ENCODE results near the gene RPL7A.
"Not testable (repeated sequence)": the region's sequence is repeated elsewhere in the genome, so short reads cannot be mapped to it uniquely, and the experiment has no call there.

RPL7A gene

GRCh38 chr9:133347985-133348717 is at the start of gene RPL7A, which contains the start of gene MED22:
RPL7A (plus strand) TSS chr9:133348218; CDS start chr9:133348244, 26 bp downstream.
MED22 (minus strand) TSS chr9:133348131; CDS start chr9:133346662, 1,469 bp downstream.
- peak within 1 kb of the TSS; percentile 75 to 99 (median 99) for H3K9ac ChIP-seq (ENCODE audit: low read length in 5 of 5)
- no peaks in the 10 kb centered on the region for H3K27me3 ChIP-seq (ENCODE audit: control insufficient read depth in 5 of 5, insufficient read depth in 4 of 5, low read length in 5 of 5)
- H3K36me3 ChIP-seq (ENCODE audit: control insufficient read depth in 5 of 5, insufficient read depth in 5 of 5, low read length in 5 of 5): peaks cover 5 to 72% (median 64%) of the 10 kb centered on the region in 5 donors
- peak within 1 kb of the TSS; percentile 84 to 99 (median 95) for H3K4me3 ChIP-seq (ENCODE audit: low read depth in 1 of 5, low read length in 5 of 5)
- peak within 1 kb of the TSS; percentile 92 for H3K27ac ChIP-seq (ENCODE audit: low read depth, low read length)
- H3K9me3 ChIP-seq (ENCODE audit: control insufficient read depth in 5 of 5, low read length in 5 of 5): peaks cover 0 to 2% (median 0%) of the 10 kb centered on the region in 5 donors
- peaks cover 10 to 42% (median 35%) of the 10 kb centered on the region in 5 donors for H3K4me1 ChIP-seq (ENCODE audit: control insufficient read depth in 5 of 5, insufficient read depth in 5 of 5, low read length in 5 of 5)

GRCh38 chr9:133299996-133300395 is 48.0 kb upstream of the RPL7A start:
- peaks cover 0 to 24% (median 12%) of the 10 kb centered on the region in 5 donors for H3K27me3 ChIP-seq (ENCODE audit: control insufficient read depth in 5 of 5, insufficient read depth in 4 of 5, low read length in 5 of 5)
- not testable (repeated sequence) for H3K9ac ChIP-seq (ENCODE audit: low read length in 5 of 5); H3K9me3 ChIP-seq (ENCODE audit: control insufficient read depth in 5 of 5, low read length in 5 of 5); H3K4me3 ChIP-seq (ENCODE audit: low read depth in 1 of 5, low read length in 5 of 5); H3K27ac ChIP-seq (ENCODE audit: low read depth, low read length); H3K4me1 ChIP-seq (ENCODE audit: control insufficient read depth in 5 of 5, insufficient read depth in 5 of 5, low read length in 5 of 5); H3K36me3 ChIP-seq (ENCODE audit: control insufficient read depth in 5 of 5, insufficient read depth in 5 of 5, low read length in 5 of 5)

GRCh38 chr9:133301253-133302230 is 46.5 kb upstream of the RPL7A start:
- H3K36me3 ChIP-seq (ENCODE audit: control insufficient read depth in 5 of 5, insufficient read depth in 5 of 5, low read length in 5 of 5): no peaks in the 10 kb centered on the region
- no peak overlapping the region for H3K9ac ChIP-seq (ENCODE audit: low read length in 5 of 5)
- no peaks in the 10 kb centered on the region for H3K4me1 ChIP-seq (ENCODE audit: control insufficient read depth in 5 of 5, insufficient read depth in 5 of 5, low read length in 5 of 5)
- H3K27me3 ChIP-seq (ENCODE audit: control insufficient read depth in 5 of 5, insufficient read depth in 4 of 5, low read length in 5 of 5): peaks cover 0 to 28% (median 13%) of the 10 kb centered on the region in 5 donors
- no peak overlapping the region for H3K27ac ChIP-seq (ENCODE audit: low read depth, low read length)
- H3K9me3 ChIP-seq (ENCODE audit: control insufficient read depth in 5 of 5, low read length in 5 of 5): no peaks in the 10 kb centered on the region
- H3K4me3 ChIP-seq (ENCODE audit: low read depth in 1 of 5, low read length in 5 of 5): no peak overlapping the region

GRCh38 chr9:133303266-133304157 is 44.5 kb upstream of the RPL7A start:
- no peak overlapping the region for H3K4me3 ChIP-seq (ENCODE audit: low read depth in 1 of 5, low read length in 5 of 5)
- no peaks in the 10 kb centered on the region for H3K9me3 ChIP-seq (ENCODE audit: control insufficient read depth in 5 of 5, low read length in 5 of 5)
- H3K27ac ChIP-seq (ENCODE audit: low read depth, low read length): no peak overlapping the region
- H3K27me3 ChIP-seq (ENCODE audit: control insufficient read depth in 5 of 5, insufficient read depth in 4 of 5, low read length in 5 of 5): peaks cover 0 to 28% (median 19%) of the 10 kb centered on the region in 5 donors
- no peaks in the 10 kb centered on the region for H3K36me3 ChIP-seq (ENCODE audit: control insufficient read depth in 5 of 5, insufficient read depth in 5 of 5, low read length in 5 of 5)
- no peak overlapping the region for H3K9ac ChIP-seq (ENCODE audit: low read length in 5 of 5)
- H3K4me1 ChIP-seq (ENCODE audit: control insufficient read depth in 5 of 5, insufficient read depth in 5 of 5, low read length in 5 of 5): no peaks in the 10 kb centered on the region

- Histone ChIP-seq H3K4me1 (ENCODE audit: control insufficient read depth in 5 of 5, insufficient read depth in 5 of 5, low read length in 5 of 5) (no peaks in the 10 kb centered on the region), H3K9ac (ENCODE audit: low read length in 5 of 5) (no peak overlapping the region), H3K27ac (ENCODE audit: low read depth, low read length) (no peak overlapping the region), H3K27me3 (ENCODE audit: control insufficient read depth in 5 of 5, insufficient read depth in 4 of 5, low read length in 5 of 5) (peaks cover 0 to 28% (median 20%) of the 10 kb centered on the region in 5 donors), H3K36me3 (ENCODE audit: control insufficient read depth in 5 of 5, insufficient read depth in 5 of 5, low read length in 5 of 5) (no peaks in the 10 kb centered on the region), H3K4me3 (ENCODE audit: low read depth in 1 of 5, low read length in 5 of 5) (no peak overlapping the region), H3K9me3 (ENCODE audit: control insufficient read depth in 5 of 5, low read length in 5 of 5) (no peaks in the 10 kb centered on the region)
Observed at GRCh38 chr9:133304158-133304470, 43.9 kb upstream of the RPL7A start.

- no peaks in the 10 kb centered on the region for H3K9me3 ChIP-seq (ENCODE audit: control insufficient read depth in 5 of 5, low read length in 5 of 5)
- H3K4me1 ChIP-seq (ENCODE audit: control insufficient read depth in 5 of 5, insufficient read depth in 5 of 5, low read length in 5 of 5): no peaks in the 10 kb centered on the region
- H3K36me3 ChIP-seq (ENCODE audit: control insufficient read depth in 5 of 5, insufficient read depth in 5 of 5, low read length in 5 of 5): no peaks in the 10 kb centered on the region
- H3K27ac ChIP-seq (ENCODE audit: low read depth, low read length): no peak overlapping the region
- peaks cover 0 to 28% (median 17%) of the 10 kb centered on the region in 5 donors for H3K27me3 ChIP-seq (ENCODE audit: control insufficient read depth in 5 of 5, insufficient read depth in 4 of 5, low read length in 5 of 5)
- H3K4me3 ChIP-seq (ENCODE audit: low read depth in 1 of 5, low read length in 5 of 5): no peak overlapping the region
- H3K9ac ChIP-seq (ENCODE audit: low read length in 5 of 5): no peak overlapping the region
Observed at GRCh38 chr9:133304477-133305377, 43.3 kb upstream of the RPL7A start.

GRCh38 chr9:133305731-133306130 is 42.3 kb upstream of the RPL7A start:
- Histone ChIP-seq H3K9me3 (ENCODE audit: control insufficient read depth in 5 of 5, low read length in 5 of 5) (no peaks in the 10 kb centered on the region), H3K4me3 (ENCODE audit: low read depth in 1 of 5, low read length in 5 of 5) (no peak overlapping the region)

GRCh38 chr9:133306242-133307204 is 41.5 kb upstream of the RPL7A start:
- H3K27me3 ChIP-seq (ENCODE audit: control insufficient read depth in 5 of 5, insufficient read depth in 4 of 5, low read length in 5 of 5): peaks cover 0 to 25% (median 15%) of the 10 kb centered on the region in 5 donors
- H3K4me3 ChIP-seq (ENCODE audit: low read depth in 1 of 5, low read length in 5 of 5): no peak overlapping the region
- H3K36me3 ChIP-seq (ENCODE audit: control insufficient read depth in 5 of 5, insufficient read depth in 5 of 5, low read length in 5 of 5): no peaks in the 10 kb centered on the region
- no peak overlapping the region for H3K9ac ChIP-seq (ENCODE audit: low read length in 5 of 5)
- H3K27ac ChIP-seq (ENCODE audit: low read depth, low read length): no peak overlapping the region
- H3K4me1 ChIP-seq (ENCODE audit: control insufficient read depth in 5 of 5, insufficient read depth in 5 of 5, low read length in 5 of 5): no peaks in the 10 kb centered on the region
- no peaks in the 10 kb centered on the region for H3K9me3 ChIP-seq (ENCODE audit: control insufficient read depth in 5 of 5, low read length in 5 of 5)

More at GRCh38 chr9:133305731-133306130, 42.3 kb upstream of the RPL7A start:
- Histone ChIP-seq H3K36me3 (ENCODE audit: control insufficient read depth in 5 of 5, insufficient read depth in 5 of 5, low read length in 5 of 5) (no peaks in the 10 kb centered on the region), H3K27me3 (ENCODE audit: control insufficient read depth in 5 of 5, insufficient read depth in 4 of 5, low read length in 5 of 5) (peaks cover 0 to 28% (median 15%) of the 10 kb centered on the region in 5 donors), H3K27ac (ENCODE audit: low read depth, low read length) (no peak overlapping the region), H3K9ac (ENCODE audit: low read length in 5 of 5) (no peak overlapping the region), H3K4me1 (ENCODE audit: control insufficient read depth in 5 of 5, insufficient read depth in 5 of 5, low read length in 5 of 5) (no peaks in the 10 kb centered on the region)

Data from subcutaneous abdominal adipose tissue (tissue), 5 donors.